ENCODE data around the gene STXBP6.

DNA sequence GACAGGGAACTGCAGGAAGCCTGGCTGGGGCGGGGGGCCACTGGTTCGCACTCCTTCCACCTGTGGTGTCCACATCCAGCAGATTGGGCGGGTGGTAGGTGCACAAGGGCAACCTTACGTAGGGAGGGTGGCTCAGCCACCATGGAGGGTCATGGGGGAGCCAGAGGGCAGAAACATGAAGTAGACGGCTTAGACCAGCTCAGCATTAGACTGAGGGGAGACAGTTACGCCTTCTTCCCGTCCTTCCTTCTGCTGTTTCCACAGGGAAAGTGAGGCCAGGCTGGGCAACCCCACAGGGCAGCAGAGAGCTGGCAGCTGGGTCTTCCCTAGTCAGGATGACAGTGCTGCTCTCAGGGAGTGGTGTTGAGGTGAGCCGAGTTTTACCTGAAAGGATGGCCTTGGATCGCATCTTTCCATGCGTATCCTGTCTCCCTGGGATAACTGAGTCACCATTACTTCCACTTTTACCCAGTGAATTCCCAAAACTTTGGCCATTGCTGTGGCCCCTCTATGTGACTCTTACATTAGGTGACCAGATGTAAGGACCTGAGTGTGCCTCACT lies 245.9 kb downstream of the STXBP6 start:
- TF ChIP-seq, protein P1, sequence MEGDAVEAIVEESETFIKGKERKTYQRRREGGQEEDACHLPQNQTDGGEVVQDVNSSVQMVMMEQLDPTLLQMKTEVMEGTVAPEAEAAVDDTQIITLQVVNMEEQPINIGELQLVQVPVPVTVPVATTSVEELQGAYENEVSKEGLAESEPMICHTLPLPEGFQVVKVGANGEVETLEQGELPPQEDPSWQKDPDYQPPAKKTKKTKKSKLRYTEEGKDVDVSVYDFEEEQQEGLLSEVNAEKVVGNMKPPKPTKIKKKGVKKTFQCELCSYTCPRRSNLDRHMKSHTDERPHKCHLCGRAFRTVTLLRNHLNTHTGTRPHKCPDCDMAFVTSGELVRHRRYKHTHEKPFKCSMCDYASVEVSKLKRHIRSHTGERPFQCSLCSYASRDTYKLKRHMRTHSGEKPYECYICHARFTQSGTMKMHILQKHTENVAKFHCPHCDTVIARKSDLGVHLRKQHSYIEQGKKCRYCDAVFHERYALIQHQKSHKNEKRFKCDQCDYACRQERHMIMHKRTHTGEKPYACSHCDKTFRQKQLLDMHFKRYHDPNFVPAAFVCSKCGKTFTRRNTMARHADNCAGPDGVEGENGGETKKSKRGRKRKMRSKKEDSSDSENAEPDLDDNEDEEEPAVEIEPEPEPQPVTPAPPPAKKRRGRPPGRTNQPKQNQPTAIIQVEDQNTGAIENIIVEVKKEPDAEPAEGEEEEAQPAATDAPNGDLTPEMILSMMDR (IDR thresholded peaks at IDR 0.05; ENCODE audit: low read depth, low read length) = no peak
- no peak for TF ChIP-seq EZH2phosphoT487 (IDR thresholded peaks at IDR 0.05; ENCODE audit: low read depth)
